NT2/D1 (cell line): ENCODE measurements around the gene DHX58.

Source experiments
- YY1 ChIP-seq: IDR thresholded peaks from 2 replicates; pipeline ENCODE4 v1.6.1; 2011; ENCODE audit not compliant: insufficient read length, insufficient read depth
- ZNF274 ChIP-seq: IDR thresholded peaks from 2 replicates; pipeline ENCODE4 v1.6.1; 2011; ENCODE audit warnings: mild to moderate bottlenecking, low read depth, low read length

- TF ChIP-seq YY1 (no peak), ZNF274 (no peak)
Observed at GRCh38 chr17:42106009-42106408, 6.5 kb downstream of the DHX58 start.
